T-helper 2 cell treated with Interferon-gamma antibody and Interleukin-4, amounts not matched to agents 100 ng/mL and 5 ng/mL, for 36 hours (primary cell): ENCODE data around the gene ZMYND11. TPM values are rescaled to one million over a fixed set of nuclear protein-coding genes. Genes with fewer than 3 reads are reported as not detected.
"Not testable (repeated sequence)": the region's sequence is repeated elsewhere in the genome, so short reads cannot be mapped to it uniquely, and the experiment has no call there.

Experiments
- intact Hi-C: fragments of 100-400 bp; cut with micrococcal nuclease; formaldehyde crosslinking; loops from one replicate; pipeline ENCODE4 v1.15.1; 2023
- total RNA-seq: library from RNA; stranded (reverse); gene quantifications from 2 replicates; pipeline ENCODE4 v1.2.3, GENCODE V29; 2022

Gene ZMYND11
- total RNA-seq, 1 donor from 2014 or later: 39.9 TPM

DNA sequence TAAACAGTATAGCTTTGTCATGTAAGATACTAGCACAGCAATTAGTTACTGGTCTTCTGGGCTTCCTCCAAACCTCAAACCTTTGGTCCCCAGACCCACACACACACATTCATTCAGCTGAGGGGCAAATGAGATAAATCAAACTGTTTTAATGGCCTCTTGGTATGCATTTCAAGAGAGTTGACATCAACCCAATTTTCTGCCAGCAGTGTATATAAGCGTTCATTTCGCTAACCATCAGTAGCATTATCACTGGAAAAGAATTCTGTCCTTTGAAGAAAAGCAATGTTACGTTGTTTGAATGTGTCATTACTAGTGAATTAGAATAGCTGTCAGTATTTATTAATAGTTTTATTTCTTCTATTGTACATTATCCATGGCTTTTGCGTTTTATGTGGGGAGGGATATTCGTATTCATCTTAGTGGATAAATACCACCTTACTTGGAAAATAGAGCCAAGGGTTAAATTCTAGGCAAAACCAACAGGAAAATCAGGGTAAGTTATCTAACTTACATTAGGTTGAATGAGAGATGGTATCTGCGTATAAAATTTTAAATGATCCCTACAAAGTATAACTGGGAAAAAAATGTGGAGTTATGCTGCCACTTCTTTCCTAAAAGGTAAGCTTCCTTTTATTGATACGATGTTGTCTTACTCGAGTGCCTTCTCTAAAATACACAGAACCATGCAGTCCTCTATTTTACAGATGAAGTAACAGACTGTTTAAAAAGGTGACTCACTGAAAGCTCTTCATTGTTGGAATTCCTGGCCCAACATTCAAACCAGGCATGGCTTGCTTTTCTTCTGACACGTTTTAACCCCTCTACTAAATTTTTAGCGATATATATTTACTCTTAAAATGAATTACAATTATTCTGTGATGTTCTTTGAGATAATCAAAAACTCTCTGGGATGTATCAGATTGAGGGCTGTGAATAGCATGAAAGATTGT is 2.0 kb upstream of the ZMYND11 start:
- intact Hi-C loops: no loop called here

DNA sequence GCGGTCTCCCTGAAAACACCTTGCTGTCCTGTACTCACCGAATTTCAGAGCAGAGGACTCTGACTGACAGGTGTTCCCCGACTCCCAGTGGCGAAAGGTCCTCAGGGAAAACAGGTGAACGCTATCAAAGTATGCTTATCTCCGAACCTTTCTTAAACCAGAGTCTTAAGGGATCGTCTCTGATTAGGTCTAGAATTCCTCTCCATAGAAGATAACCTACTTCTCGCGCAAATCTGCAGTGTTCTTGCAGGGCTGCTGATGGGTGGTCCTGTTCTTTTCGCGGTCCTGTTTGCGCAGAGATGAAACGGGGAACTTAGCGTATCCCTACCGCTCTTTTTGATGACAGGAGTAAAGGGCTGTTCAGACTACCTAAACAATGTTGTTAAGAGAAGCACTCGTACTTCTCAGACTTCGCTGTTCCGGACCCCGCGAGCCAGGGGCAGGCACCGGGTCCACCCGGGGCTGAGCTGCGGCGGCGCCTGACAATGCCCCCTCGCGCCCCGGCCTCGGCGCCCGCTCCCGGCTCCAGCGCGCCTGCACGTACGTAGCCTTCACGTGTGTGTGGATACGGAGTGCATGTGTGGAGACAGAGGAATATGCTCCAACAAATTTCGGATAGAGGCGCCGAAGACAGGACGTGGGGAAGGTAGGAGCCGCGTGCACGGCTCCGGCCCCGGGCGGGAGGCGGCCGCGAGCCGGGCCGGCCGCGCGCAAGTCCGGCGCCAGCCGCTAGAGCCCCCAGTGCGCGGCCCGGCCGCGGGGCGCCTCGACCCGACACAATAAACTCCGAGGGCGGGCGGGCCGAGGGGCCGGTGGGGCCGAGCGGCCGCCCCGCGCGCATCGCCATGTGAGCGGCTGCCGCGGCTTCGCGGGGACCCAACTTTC is 766 bp upstream of the ZMYND11 start:
- intact Hi-C loops: loop anchor here (5.0 kb wide), 2 partner anchors 853 to 913 kb away; partner anchors contain the start of genes GTPBP4 and IDI1

DNA sequence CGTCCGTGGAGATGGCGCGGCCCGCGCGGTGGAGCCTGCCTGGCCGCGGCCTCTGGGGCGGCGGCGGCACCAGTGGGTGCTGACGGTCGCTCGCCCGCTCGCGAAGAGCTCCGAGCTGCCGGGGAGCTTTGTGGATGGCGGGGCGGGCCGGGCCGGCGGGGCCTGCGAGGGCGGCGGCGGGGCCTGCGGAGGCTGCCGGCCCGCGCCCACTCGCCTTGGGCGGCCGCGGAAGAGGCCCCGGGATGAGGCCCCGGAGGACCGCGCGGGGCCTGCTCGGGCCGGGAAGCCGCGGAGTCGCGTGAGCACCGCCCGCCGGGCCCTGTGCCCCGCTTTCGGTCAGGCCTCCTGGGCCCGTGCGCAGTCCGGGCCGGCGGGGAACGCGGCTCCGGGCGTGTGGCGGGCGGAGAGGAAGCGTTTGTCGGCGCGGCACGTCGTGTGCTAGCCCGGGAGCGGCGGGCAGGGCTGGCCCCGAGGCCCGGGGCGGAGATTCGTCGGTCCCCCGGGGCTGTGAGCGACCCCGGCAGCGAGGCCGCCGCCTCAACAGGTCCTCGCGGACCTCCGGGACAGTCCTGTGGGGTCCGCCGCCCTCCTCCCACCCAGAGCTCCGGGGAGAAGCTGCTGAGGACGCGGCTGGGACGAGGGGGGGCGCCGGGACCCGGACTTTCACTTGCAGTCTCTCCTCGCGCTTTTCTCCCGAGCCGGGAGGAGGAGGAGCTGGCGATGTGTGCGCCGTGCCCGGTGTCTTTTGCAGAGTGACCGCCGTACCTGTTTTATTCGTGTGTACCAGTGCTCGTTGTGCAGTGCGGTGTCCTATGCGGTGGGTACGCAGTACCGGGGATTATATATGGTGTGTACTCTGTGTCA is 578 bp downstream of the ZMYND11 start:
- intact Hi-C loops: loop anchor here (5.0 kb wide), 2 partner anchors 851 to 911 kb away; partner anchors contain the start of genes GTPBP4 and IDI1

DNA sequence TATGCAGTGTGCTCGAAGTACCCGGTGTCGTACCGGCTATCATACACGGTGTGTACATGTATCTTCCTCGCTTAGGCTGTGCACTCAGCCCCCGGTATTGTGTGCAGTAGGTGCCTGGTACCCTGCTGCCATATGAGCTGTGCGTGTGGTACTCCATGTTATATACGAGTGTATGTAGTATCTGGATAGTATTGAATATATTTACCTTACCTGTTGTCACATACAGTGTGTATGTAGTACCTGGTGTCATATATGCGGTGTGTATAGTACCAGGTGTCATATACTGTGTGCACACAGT is 1.2 kb downstream of the ZMYND11 start:
- intact Hi-C loops: loop anchor here (5.0 kb wide), 2 partner anchors 851 to 911 kb away; partner anchors contain the start of genes GTPBP4 and IDI1

- intact Hi-C loops: loop anchor here (5.0 kb wide), 2 partner anchors 850 to 910 kb away; partner anchors contain the start of genes GTPBP4 and IDI1
Observed at GRCh38 chr10:137031-137430, 1.8 kb downstream of the ZMYND11 start.

- intact Hi-C loops: loop anchor here (5.0 kb wide), 2 partner anchors 850 to 910 kb away; partner anchors contain the start of genes GTPBP4 and IDI1
Observed at GRCh38 chr10:137606-138005, 2.4 kb downstream of the ZMYND11 start.

- intact Hi-C loops: no loop called here
Observed at GRCh38 chr10:142371-142770, 7.1 kb downstream of the ZMYND11 start.

- intact Hi-C loops: no loop called here
Observed at GRCh38 chr10:152915-153314, 17.7 kb downstream of the ZMYND11 start.

DNA sequence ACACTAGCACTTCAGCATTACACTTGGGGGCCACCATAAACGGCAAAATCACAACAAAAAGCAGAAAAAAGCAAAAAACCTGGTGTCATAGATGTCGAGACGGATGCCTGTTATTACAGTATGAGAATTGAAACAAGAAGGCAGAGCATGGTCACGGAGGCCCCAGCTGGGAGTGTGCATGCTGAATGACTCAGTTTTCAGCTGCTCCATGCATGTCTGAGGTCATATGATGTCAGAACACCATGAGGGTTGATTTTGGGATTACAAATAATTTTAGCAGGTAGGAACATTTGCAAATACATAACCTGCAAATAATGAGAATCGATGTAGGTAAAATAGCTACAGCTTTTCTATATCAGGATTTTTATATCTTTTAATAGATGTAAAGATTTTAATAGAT is 19.1 kb downstream of the ZMYND11 start:
- intact Hi-C loops: no loop called here

DNA sequence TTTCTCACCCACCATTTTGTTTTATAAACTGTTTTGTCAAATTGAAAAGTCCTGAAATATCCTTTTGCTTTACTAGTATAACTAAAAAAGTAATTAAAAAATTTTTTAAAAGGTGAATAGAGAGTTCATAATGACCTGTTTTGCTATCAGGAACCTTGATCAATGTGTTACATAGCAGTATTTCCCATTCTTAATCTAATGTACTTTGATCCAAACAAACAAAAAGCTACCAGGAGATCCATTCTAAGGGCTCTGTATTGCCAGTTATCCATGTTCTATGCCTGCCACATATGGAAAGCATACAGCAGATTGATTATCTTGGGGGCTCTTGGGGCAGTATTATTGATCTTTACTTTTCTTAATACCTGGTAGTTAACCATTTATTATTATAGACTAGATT is 32.1 kb downstream of the ZMYND11 start:
- intact Hi-C loops: no loop called here

DNA sequence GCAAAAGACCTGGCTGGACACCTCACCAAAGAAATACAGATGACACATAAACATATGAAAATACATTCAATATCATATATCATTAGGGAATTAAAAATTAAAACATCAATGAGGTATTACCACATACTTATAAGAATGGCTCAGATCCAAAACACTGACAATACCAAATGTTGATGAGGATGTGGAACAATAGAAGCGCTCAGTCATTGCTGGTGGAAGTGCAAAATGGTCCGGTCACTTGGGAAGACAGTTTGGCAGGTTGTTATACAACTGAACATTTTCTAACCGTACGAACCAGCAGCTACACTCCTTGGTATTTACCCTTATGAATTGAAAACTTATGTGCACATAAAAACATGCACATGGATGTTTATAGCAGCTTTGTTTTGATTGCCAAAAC is 38.5 kb downstream of the ZMYND11 start:
- intact Hi-C loops: no loop called here

- intact Hi-C loops: no loop called here
Observed at GRCh38 chr10:176677-177076, 41.4 kb downstream of the ZMYND11 start.

DNA sequence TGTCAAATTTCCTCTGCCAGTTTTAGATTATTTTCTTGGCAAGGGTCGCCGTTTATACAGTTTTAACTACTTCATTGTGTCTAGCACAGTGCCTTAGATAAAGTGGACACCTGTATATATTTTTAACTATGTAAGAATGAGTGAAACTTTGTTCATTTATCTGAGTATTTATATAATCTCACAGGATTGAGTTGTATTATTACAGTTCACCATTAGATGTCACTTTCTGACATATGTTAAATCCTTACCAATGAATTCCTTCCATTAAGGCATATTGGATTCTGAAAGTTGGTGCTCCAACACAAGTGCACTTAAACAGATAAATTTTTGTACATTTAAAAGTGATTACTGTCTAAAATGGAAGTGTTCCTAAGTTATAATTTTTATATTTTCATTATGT is 43.0 kb downstream of the ZMYND11 start:
- intact Hi-C loops: no loop called here

GRCh38 chr10:178723-179122 is 43.5 kb downstream of the ZMYND11 start:
- intact Hi-C loops: no loop called here

GRCh38 chr10:182441-183201 is 47.4 kb downstream of the ZMYND11 start:
- intact Hi-C loops: no loop called here

DNA sequence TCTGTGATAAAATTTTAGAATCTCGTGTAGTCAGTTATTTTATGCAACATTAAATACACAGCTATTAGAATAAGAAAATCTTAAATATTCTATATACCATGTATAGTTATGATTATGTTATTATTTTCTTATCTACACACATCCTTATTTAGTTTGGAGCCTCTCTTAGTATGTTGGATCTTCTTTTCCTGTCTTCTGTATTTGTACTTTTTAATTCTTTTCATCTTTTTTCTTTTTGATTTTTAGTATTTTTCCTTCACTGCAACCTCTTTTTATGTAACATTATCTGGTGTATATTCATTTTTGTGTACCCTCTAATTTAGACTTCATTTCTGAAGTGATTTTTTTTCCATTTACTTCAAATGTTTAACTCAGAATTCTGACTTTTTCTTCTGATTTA is 48.9 kb downstream of the ZMYND11 start:
- intact Hi-C loops: no loop called here

- intact Hi-C loops: no loop called here
Observed at GRCh38 chr10:184911-185310, 49.7 kb downstream of the ZMYND11 start.

- intact Hi-C loops: not testable (repeated sequence)
Observed at GRCh38 chr10:185571-185970, 50.3 kb downstream of the ZMYND11 start.

DNA sequence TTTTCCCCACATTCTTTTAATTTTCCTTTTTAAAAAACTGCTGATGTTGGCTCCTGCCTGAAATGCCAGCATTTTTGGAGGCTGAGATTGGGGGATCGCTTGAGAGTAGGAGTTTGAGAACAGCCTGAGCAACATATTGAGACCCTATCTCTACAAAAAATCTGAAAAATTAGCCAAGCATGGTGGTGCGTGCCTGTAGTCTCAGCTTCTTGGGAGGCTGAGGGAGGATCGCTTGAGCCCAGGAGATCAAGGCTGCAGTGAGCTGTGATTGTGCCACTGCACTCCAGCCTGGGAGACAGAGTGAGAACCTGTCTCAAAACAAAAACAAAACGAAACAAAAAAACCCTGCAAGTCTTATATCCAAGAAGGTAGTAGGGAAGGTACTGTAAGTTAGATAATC is 51.7 kb downstream of the ZMYND11 start:
- intact Hi-C loops: no loop called here

DNA sequence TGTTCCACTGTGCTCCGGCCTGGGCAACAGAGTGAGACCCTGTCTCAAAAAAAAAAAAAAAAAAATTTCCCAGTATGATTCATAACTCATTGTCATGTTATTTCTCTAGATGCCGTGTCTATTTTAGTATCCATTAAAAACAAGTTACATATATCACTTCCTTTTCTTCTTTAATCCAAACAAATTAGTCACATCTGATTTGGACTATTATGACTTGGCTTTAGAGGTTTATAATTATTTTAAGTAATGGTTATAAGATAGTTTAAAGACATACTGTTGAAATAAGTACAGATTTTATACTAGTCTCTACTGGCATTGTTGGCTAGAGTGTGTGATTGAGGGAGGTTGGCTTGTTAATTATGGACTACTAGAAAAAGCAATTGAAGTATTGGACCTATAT is 53.3 kb downstream of the ZMYND11 start:
- intact Hi-C loops: no loop called here
